ENCODE results near the gene VWA5B2.

Gene VWA5B2

DNA sequence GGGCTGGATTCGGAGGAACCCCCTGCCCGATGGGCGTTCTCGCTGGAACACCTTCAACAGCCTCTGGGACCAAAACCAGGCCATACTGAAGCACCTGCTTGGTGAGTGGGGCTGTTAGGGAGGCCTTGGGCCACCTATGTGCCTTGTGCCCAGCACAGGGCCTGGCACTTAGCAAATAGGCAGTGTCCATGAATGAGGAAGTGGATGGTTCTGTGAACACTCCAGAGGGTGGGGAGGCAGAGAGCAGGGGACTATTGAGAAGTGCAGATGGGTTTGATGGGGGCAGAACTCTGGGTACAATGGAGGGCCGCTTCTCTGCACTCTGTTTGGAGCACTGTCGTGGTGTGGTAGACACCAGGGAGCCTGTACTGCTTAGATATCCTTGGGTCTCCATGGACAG lies 48.0 kb downstream of the VWA5B2 start:
- no peak overlapping the region for H3K27ac ChIP-seq
- TF ChIP-seq ZFX (IDR thresholded peaks at IDR 0.05; ENCODE audit: borderline replicate concordance), result no peak
- TF ChIP-seq, protein P1, sequence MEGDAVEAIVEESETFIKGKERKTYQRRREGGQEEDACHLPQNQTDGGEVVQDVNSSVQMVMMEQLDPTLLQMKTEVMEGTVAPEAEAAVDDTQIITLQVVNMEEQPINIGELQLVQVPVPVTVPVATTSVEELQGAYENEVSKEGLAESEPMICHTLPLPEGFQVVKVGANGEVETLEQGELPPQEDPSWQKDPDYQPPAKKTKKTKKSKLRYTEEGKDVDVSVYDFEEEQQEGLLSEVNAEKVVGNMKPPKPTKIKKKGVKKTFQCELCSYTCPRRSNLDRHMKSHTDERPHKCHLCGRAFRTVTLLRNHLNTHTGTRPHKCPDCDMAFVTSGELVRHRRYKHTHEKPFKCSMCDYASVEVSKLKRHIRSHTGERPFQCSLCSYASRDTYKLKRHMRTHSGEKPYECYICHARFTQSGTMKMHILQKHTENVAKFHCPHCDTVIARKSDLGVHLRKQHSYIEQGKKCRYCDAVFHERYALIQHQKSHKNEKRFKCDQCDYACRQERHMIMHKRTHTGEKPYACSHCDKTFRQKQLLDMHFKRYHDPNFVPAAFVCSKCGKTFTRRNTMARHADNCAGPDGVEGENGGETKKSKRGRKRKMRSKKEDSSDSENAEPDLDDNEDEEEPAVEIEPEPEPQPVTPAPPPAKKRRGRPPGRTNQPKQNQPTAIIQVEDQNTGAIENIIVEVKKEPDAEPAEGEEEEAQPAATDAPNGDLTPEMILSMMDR (IDR thresholded peaks at IDR 0.05), result no peak

DNA sequence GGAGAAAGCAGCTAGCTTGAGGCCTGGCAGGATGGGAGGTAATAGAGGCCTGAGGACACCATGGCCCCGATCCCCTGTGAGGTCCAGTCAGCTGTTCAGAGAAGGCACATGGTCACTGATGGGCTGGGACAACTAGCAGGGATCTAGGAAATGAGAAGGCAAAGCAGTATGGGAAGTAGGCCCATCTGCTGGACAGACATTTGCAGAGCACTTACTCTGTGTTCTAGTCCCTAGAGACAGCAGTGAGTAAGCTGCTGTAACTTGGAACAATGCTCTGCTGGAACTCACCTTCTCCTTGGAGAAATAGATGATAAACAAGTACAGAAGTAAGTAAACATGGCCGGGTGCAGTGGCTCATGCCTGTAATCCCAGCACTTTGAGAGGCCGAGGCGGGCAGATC lies 53.6 kb downstream of the VWA5B2 start:
- no peak overlapping the region for H3K27ac ChIP-seq
- TF ChIP-seq ZFX (IDR thresholded peaks at IDR 0.05; ENCODE audit: borderline replicate concordance), result no peak
- TF ChIP-seq, protein P1 (IDR thresholded peaks at IDR 0.05), result no peak

DNA sequence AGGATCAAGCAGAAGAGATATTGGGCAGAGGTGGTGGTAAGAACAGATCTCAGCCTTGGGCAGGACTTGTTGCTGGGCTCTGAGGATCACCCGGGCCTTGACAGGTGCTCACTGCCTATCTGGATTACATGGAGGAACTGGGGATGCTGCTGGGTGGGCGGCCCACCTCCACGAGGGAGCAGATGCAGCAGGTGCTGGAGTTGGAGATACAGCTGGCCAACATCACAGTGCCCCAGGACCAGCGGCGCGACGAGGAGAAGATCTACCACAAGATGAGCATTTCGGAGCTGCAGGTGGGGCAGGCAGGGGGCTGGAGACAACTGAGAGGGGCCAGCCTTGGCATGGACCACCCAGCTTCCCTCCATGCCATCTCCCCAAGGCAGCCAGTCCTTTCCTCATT lies 54.3 kb downstream of the VWA5B2 start:
- H3K27ac ChIP-seq, result no peak overlapping the region
- no peak for TF ChIP-seq ZFX (IDR thresholded peaks at IDR 0.05; ENCODE audit: borderline replicate concordance)
- TF ChIP-seq, protein P1 (IDR thresholded peaks at IDR 0.05), result no peak

DNA sequence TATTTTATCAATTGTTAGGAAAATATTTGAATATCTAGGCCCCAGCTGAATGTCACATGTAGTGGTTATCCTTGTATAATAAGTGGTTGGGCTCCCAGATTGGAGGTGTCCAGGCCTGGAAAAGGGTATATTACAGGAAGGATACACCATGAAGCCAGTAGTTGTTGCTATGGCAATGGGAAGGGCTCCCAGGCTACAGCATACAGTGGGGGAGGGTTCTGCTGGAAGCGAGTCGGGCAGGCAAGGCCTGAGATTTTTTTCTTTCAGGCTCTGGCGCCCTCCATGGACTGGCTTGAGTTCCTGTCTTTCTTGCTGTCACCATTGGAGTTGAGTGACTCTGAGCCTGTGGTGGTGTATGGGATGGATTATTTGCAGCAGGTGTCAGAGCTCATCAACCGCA lies 55.3 kb downstream of the VWA5B2 start:
- TF ChIP-seq, protein P1 (IDR thresholded peaks at IDR 0.05), result peak; percentile 69
- no peak for TF ChIP-seq ZFX (IDR thresholded peaks at IDR 0.05; ENCODE audit: borderline replicate concordance)
- H3K27ac ChIP-seq, result no peak overlapping the region

DNA sequence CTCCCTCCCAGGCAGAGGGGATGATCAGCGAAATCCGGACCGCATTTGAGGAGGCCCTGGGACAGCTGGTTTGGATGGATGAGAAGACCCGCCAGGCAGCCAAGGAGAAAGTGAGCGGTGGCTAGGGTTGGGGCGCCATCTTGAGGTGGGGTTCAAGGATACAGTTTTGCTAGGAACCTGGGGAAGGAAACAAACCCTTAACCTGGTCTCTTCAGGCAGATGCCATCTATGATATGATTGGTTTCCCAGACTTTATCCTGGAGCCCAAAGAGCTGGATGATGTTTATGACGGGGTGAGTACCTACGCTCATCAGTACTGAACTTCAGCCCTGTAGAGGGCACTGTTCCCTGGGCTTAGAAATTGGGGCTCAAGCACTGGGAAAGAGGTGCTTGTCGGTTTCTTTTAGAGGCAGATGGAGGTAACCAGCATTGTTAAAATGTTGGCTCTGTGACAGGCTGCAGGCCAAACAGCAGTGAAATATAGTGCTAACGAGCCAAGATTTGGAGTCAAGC lies 60.1 kb downstream of the VWA5B2 start:
- H3K27ac ChIP-seq, result no peak overlapping the region
- no peak for TF ChIP-seq ZFX (IDR thresholded peaks at IDR 0.05; ENCODE audit: borderline replicate concordance)
- TF ChIP-seq, protein P1 (IDR thresholded peaks at IDR 0.05), result peak; percentile 79

DNA sequence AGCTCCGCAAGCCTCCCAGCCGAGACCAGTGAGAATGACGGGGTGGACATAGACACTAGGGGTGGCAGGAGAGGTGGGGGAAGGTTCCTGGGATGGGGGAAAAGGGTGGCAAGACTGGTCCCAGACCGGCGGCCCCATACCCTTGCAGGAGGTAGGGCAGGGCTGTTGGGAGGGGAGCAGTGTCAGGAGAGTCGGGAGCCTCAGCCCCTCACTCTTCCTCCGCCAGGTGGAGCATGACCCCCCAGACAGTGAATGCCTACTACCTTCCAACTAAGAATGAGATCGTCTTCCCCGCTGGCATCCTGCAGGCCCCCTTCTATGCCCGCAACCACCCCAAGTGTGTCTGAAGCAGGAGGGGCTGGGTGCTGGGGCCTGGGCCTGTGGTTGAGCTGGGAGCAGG lies 60.9 kb downstream of the VWA5B2 start:
- TF ChIP-seq, protein P1 (IDR thresholded peaks at IDR 0.05), result no peak
- H3K27ac ChIP-seq, result no peak overlapping the region

DNA sequence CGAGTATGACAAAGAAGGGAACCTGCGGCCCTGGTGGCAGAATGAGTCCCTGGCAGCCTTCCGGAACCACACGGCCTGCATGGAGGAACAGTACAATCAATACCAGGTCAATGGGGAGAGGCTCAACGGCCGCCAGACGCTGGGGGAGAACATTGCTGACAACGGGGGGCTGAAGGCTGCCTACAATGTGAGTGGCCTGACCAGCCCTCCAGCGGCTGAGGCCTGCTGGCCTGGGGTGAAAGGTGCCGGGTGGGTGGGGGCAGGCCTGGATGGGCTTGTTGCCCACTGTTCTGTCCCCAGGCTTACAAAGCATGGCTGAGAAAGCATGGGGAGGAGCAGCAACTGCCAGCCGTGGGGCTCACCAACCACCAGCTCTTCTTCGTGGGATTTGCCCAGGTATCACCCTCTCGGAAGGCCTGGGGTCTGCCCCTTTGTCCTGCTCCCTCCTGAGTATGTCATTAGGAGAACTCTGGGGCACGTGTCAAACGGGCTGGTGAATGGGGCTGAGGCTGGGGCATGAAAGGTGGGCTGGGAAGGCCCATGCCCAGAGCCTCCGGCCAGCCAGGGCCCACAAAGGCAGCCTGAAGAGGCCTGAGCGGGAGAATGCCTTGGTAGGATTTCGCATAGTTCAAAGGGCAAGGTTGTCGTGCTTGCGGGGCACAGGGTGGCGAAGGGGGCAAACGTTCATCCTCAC lies 61.8 kb downstream of the VWA5B2 start:
- TF ChIP-seq ZFX (IDR thresholded peaks at IDR 0.05; ENCODE audit: borderline replicate concordance), result no peak
- TF ChIP-seq, protein P1 (IDR thresholded peaks at IDR 0.05), result no peak

More for the DNA sequence above, 61.8 kb downstream of the VWA5B2 start:
- no peak overlapping the region for H3K27ac ChIP-seq
